HG02571 (cell line): ENCODE results near the gene TOLLIP.

Experiments
- ATAC-seq: cut with Tn5 transposase; IDR thresholded peaks from one replicate; pipeline ENCODE4 v1.9.1; 2021; ENCODE audit warnings: mild to moderate bottlenecking, moderate library complexity; ENCODE audit not compliant: unreplicated experiment

Gene TOLLIP

GRCh38 chr11:1234771-1235305 lies 74.6 kb downstream of the TOLLIP start:
- no peak for ATAC-seq

DNA sequence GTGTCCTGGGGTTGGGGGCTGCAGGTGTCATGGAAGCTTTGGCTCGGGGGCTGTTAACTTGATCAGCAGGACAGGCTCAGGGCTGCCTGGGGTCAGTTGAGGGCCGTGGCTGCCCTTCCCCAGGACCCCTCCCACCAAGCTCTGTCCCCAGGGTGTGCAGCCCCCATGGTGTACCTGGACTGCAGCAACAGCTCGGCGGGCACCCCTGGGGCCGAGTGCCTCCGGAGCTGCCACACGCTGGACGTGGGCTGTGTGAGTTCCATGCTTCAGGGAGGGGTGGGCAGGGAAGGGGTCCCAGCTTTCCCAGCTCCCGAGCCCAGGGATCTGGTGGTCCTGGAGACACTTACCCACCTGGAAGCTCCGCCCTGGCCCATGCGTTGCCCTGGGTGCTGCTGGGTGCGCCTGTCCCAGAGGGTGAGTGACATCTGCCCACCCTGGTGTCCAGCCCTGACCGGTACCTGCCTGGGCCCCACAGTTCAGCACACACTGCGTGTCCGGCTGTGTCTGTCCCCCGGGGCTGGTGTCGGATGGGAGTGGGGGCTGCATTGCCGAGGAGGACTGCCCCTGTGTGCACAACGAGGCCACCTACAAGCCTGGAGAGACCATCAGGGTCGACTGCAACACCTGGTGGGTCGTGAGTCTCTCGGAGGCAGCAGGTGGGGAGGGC lies 75.2 kb downstream of the TOLLIP start:
- ATAC-seq: no peak

GRCh38 chr11:1233351-1234053 lies 75.9 kb downstream of the TOLLIP start:
- ATAC-seq: no peak

- ATAC-seq: no peak
These were observed 76.5 kb downstream of the TOLLIP start for GRCh38 chr11:1232883-1233321.

- ATAC-seq: no peak
These were observed 77.2 kb downstream of the TOLLIP start for GRCh38 chr11:1232021-1232882.

GRCh38 chr11:1231396-1232020 lies 77.9 kb downstream of the TOLLIP start:
- ATAC-seq: no peak

DNA sequence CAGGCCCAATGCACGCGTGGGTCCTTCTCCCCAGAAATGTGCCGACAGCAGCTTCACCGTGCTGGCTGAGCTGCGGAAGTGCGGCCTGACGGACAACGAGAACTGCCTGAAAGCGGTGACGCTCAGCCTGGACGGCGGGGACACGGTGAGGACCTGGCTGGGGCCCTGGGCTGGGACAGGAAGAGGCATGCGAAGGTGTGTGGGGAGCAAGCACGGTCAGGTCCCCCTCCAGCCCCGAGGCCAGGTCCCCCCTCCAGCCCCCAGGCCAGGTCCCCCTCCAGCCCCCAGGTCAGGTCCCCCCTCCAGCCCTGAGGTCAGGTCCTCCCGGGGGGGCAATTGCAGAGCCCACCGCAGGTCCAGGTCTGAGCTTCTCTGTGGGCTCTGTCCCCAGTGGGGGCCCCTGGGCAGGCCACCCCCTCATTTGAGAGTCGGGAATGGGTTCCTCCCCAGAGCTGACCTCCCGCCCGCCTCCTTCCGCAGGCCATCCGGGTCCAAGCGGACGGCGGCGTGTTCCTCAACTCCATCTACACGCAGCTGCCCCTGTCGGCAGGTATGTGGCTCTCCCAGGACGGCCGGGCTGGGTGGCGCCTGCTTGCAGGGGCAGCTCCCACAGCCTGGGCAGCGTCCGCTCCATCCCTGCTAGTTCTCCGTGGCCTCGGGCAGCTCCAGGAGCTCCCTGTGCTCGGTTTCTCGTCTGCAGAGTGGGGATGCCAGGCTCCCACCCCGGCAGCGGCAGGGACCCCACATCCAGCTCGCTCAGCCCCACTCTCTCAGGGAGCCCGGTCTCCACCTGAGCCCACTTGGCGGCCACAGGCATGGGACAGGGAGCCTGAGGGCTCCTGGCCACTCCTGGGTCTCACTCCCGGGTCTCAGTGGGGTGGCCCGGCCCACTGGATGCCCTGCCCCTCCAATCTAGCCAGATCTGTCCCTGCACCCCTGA lies 78.7 kb downstream of the TOLLIP start:
- no peak for ATAC-seq

DNA sequence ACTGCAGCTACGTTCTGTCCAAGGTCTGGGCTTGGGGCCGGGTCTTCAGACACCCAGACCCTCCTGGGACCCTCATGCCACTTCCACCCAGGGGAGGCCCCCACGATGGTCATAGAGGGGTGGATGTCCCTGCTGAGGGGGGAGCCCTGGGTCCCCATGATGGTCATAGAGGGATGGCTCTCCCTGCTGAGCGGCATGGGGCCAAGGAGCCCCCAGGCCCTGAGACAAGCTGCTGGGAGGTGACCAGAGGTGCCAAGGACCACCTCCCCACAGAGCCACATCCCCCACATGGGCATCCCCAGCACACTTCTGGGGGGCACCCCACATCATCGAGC lies 79.3 kb downstream of the TOLLIP start:
- no peak for ATAC-seq

- ATAC-seq: no peak
These were observed 79.8 kb downstream of the TOLLIP start for GRCh38 chr11:1229471-1230120.

DNA sequence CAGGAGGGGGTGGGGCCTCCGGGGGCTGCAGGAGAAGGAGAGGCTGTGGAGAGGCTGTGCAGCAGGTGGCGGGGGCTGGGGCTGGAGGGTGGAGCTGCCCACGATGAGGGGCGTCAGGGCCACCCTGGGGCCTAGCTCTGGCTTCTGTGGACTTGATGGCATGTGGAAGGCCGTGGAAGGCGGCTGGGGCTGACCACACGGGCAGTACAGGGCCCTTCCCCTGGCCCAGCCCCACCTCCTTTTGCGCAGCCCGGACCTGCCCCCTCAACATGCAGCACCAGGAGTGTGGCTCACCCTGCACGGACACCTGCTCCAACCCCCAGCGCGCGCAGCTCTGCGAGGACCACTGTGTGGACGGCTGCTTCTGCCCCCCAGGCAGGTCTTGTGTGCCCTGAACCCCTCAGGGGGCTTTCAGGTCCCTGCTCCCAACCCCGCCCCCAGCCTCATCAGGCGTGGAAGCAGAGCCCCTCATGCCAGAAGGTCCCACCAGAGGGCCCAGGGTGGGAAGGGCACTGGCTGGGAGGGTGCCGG lies 80.4 kb downstream of the TOLLIP start:
- ATAC-seq: no peak

GRCh38 chr11:1228101-1228821 lies 81.2 kb downstream of the TOLLIP start:
- ATAC-seq: no peak

DNA sequence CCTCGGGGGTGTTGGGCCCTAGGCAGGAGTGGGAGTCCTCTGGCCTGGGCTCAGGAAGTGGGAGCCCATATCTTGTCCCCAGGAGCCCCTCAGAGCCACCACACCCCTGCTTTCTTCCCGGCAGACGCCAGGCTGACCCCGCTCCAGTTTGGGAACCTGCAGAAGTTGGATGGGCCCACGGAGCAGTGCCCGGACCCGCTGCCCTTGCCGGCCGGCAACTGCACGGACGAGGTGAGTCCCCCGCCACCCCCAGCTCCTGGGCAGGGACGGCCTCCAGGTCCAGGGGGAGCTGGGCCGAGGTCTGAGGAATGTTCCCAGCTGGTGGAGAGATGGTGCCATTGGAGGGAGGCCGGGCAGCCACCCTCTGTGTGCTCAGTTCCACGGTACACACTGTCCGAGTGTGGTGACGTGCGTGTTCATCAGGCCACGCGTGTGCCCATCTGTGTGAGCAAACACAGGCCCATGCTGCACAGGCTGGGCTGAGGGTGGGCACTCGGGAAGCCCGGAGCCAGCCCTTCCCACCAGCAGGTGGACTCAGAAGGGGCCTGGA lies 81.8 kb downstream of the TOLLIP start:
- no peak for ATAC-seq

- ATAC-seq: no peak
These were observed 82.4 kb downstream of the TOLLIP start for GRCh38 chr11:1226986-1227550.

DNA sequence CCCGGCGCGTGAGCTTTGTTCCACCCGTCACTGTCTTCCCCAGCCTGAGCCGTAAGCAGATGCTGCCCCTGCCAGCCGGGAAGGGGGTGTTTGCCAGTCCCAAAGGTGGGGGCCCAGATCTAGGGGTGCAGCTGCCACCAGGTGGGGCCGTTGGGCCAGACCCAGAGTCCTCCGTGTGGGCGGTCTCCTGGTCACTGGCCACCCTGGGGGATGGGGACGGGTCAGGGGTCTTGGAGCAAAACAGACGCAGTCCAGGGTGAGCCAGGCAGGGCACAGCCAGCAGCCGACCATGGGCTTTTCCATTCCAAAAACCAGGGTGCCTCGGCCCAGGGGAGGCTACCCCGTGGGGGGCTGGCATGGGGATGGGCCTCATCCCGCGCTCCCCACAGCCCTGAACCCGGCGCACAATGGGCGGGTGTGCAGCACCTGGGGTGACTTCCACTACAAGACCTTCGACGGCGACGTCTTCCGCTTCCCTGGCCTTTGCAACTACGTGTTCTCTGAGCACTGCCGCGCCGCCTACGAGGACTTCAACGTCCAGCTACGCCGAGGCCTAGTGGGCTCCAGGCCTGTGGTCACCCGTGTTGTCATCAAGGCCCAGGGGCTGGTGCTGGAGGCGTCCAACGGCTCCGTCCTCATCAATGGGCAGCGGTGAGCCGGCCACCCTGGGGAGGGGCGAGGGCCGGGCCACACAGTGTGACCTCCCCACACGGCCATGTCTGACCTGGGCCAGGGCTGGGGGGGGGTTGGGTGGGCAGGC lies 83.0 kb downstream of the TOLLIP start:
- ATAC-seq: no peak

GRCh38 chr11:1225386-1226225 lies 83.8 kb downstream of the TOLLIP start:
- ATAC-seq: no peak
